NB4 (cell line): ENCODE results near the gene ADISSP.
A peak's percentile ranks its signal among the peaks of the same experiment; 100 is the strongest.

Experiments
- DNase-seq: peaks from one replicate; pipeline ENCODE4 v3.0.0; 2010; ENCODE audit warnings: low read depth
- H3K4me3 ChIP-seq: one replicate; pipeline ENCODE4 v1.5.1; 2011; ENCODE audit warnings: mild to moderate bottlenecking, low read depth, low read length, moderate library complexity
- MYC ChIP-seq: IDR thresholded peaks from 2 replicates; pipeline ENCODE4 v1.6.1; 2011; ENCODE audit warnings: low read depth, low read length
- POLR2A ChIP-seq: IDR thresholded peaks from 2 replicates; pipeline ENCODE4 v1.6.1; 2011; ENCODE audit warnings: mild to moderate bottlenecking; ENCODE audit not compliant: insufficient read length; ENCODE audit errors: extremely low read depth
- TF ChIP-seq, protein P1 (sequence below): IDR thresholded peaks from 2 replicates; pipeline ENCODE4 v1.6.1; 2011; ENCODE audit warnings: low read depth, low read length
- TF ChIP-seq, protein P2 (sequence below): IDR thresholded peaks from one replicate; pipeline ENCODE4 v1.5.1; 2012; ENCODE audit warnings: low read depth, low read length

ADISSP gene

DNA sequence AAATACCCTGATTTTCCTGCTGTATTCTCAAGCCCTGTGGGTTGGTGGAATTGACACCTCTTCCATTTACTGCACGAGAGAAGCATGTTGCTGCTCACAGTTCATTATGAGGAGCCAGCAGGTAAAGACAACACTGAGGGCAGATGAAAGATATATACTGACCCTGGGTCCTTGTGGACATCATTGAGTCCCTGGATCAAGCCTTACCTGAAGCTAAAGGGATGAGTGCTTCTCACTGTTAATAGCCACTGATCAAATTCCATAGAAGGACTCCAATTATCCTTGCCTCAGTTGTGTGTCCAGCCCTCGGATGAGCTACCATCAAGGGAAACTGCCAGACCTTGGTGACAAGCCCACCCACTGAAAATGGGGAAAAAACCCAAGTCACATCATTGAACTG lies 47.5 kb downstream of the ADISSP start:
- no peak for TF ChIP-seq POLR2A
- TF ChIP-seq MYC: no peak
- TF ChIP-seq, protein P1, sequence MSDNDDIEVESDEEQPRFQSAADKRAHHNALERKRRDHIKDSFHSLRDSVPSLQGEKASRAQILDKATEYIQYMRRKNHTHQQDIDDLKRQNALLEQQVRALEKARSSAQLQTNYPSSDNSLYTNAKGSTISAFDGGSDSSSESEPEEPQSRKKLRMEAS: no peak
- TF ChIP-seq, protein P2, sequence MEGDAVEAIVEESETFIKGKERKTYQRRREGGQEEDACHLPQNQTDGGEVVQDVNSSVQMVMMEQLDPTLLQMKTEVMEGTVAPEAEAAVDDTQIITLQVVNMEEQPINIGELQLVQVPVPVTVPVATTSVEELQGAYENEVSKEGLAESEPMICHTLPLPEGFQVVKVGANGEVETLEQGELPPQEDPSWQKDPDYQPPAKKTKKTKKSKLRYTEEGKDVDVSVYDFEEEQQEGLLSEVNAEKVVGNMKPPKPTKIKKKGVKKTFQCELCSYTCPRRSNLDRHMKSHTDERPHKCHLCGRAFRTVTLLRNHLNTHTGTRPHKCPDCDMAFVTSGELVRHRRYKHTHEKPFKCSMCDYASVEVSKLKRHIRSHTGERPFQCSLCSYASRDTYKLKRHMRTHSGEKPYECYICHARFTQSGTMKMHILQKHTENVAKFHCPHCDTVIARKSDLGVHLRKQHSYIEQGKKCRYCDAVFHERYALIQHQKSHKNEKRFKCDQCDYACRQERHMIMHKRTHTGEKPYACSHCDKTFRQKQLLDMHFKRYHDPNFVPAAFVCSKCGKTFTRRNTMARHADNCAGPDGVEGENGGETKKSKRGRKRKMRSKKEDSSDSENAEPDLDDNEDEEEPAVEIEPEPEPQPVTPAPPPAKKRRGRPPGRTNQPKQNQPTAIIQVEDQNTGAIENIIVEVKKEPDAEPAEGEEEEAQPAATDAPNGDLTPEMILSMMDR: no peak
- DNase-seq: no peak
- no peak overlapping the region for H3K4me3 ChIP-seq

DNA sequence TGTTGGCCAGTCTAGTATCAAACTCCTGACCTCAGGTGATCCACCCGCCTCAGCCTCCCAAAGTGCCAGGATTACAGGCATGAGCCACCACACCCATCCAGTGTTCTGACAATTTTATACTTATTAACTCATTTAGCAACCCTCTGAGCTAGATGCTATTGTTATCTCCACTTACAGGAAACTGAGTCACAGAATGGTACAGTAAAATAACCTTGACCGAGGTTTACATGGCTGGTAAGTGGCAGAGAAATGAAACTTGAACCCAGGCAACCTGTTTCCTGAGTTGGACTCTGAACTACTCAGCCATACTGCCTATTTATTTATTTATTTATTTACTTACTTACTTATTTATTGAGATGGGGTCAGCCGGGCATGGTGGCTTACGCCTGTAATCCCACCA lies 48.5 kb downstream of the ADISSP start:
- H3K4me3 ChIP-seq: no peak overlapping the region
- TF ChIP-seq, protein P2: no peak
- TF ChIP-seq MYC (no peak), POLR2A (no peak)
- TF ChIP-seq, protein P1: no peak
- no peak for DNase-seq

DNA sequence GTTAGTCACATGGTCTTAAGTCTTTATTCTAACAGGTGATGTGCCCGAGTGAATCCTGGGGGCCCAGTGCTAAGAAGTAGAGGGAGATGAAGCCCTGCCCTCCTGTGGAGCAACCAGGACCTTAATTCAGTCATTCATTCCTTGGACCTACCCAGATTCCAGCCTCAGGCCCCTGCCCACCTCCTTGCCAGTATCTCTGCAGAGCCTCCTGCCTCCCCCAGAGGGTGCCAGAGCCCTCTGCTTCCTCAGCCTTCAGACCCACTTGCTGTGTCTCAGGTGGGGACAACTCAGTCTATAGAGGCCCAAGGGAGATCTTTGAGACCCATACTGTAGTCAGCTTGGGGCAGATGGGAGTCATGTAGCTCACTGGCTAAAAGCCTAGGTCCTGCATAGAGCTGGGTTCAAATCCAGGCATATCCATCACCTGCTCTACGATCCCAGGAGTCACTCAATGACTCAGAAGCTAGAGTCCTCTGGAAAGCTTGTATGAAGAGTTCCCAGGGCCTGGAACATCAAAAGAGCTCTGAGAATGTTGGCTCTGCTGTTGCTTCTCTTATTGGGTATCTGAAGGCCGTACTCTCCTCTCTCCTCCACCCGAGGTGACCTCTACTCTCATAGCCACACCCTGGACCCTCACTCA lies 51.2 kb downstream of the ADISSP start:
- DNase-seq: peak; percentile 77
- no peak for TF ChIP-seq POLR2A
- TF ChIP-seq, protein P2: peak; percentile 88
- H3K4me3 ChIP-seq: no peak overlapping the region

DNA sequence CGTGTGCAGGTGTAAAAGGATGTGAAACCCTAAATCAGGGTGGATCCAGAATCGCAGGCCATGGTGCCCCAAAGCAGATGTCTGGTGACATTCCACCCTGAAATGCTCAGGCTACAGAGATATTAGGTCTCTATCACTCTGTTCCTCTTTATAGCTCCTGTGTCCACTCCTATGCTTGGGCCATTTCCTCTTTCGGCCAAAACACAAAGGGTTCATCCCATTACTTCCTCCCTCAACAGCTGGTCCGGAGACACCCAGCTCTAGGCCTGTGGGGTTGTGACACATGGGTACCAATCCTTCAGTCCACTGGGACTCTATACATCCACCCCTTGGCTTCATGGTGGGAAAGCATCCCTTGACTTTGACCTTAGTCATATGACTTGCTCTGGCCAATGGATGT lies 53.5 kb downstream of the ADISSP start:
- DNase-seq: no peak
- TF ChIP-seq, protein P1: no peak
- TF ChIP-seq, protein P2: no peak
- TF ChIP-seq POLR2A: no peak

DNA sequence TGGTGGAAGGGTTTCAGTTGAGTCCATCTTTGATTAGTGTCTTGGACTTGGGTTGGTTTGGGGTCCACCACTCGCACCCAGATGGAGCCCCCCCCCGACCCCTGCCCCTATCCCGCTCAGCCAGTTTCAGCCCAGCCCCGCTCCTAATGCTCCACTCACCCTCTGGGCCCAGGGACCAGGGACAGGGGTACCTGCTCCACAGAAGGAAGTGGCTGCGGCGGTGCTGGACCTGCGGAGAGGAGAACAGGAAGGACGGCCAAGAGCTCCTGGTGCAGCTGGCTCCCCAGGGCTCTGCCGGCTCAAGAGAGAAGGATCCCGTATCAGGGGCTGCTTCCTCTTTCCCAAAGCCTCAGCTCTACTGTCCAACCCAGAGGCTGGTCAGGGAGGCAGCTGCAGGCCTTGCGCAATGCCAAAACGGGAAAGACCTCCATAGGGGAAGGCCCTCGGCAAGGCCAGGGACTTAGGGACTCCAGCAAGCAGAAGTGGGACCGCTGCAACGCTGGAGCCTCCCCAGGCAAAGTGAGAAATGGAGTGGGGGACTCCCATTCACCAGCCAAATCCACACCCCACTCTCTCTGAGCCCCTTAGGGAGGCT lies 55.2 kb downstream of the ADISSP start, which contains the start of gene SIGLEC1:
Gene SIGLEC1 (minus strand): TSS at position 322 of the 595 bp plus-strand sequence. CDS start 5,472 bp downstream, outside the sequence.
- TF ChIP-seq POLR2A: no peak
- TF ChIP-seq, protein P1: no peak
- TF ChIP-seq MYC: no peak
- TF ChIP-seq, protein P2: no peak
- DNase-seq: peak; percentile 95
- H3K4me3 ChIP-seq: no peak within 1 kb of the TSS

More for the DNA sequence above, 53.5 kb downstream of the ADISSP start:
- H3K4me3 ChIP-seq: no peak overlapping the region
